GM12891 (cell line): ENCODE measurements around the gene KIAA0825.
"Not testable (repeated sequence)": the region's sequence is repeated elsewhere in the genome, so short reads cannot be mapped to it uniquely, and the experiment has no call there.

Source experiments
- PAX5 ChIP-seq: IDR thresholded peaks from 2 replicates; pipeline ENCODE4 v1.6.1; 2011; ENCODE audit warnings: low read length, moderate library complexity, mild to moderate bottlenecking; ENCODE audit not compliant: insufficient read depth, severe bottlenecking
- POLR2A ChIP-seq: IDR thresholded peaks from 2 replicates; pipeline ENCODE4 v1.6.1; 2011; ENCODE audit warnings: low read depth, low read length, control low read depth
- POLR2AphosphoS5 ChIP-seq: IDR thresholded peaks from 2 replicates; pipeline ENCODE4 v1.6.1; 2011; ENCODE audit warnings: low read depth, low read length, control low read depth
- SPI1 ChIP-seq: IDR thresholded peaks from 2 replicates; pipeline ENCODE4 v1.6.1; 2011; ENCODE audit warnings: low read depth, low read length, control low read depth

- TF ChIP-seq POLR2A, POLR2AphosphoS5, SPI1, PAX5: not testable (repeated sequence)
Observed at GRCh38 chr5:94143621-94144020, 474.8 kb downstream of the KIAA0825 start.
